ENCODE data around the gene YBEY. TPM values are rescaled to one million over a fixed set of nuclear protein-coding genes. Genes with fewer than 3 reads are reported as not detected.
"Not testable (repeated sequence)": the region's sequence is repeated elsewhere in the genome, so short reads cannot be mapped to it uniquely, and the experiment has no call there.

Gene YBEY
- 24.8 TPM for polyA plus RNA-seq (ENCODE audit: insufficient read length)
- long read RNA-seq, donor 1, transcript YBEY-206 (5 exons, 744 nt) = major isoform, 7 of 11 reads
- long read RNA-seq, donor 1, partial matches to known transcripts = 0 of 11 reads
- long read RNA-seq, donor 1, other reads (novel, unspliced or antisense) = 0 of 11 reads
- long read RNA-seq, donor 2, transcript YBEY-206 (5 exons, 744 nt) = major isoform, 8 of 10 reads
- long read RNA-seq, donor 2, partial matches to known transcripts = 0 of 10 reads
- long read RNA-seq, donor 2, other reads (novel, unspliced or antisense) = 0 of 10 reads
- long read RNA-seq, donor 3, transcript YBEY-206 (5 exons, 744 nt) = major isoform, 7 of 30 reads
- long read RNA-seq, donor 3, partial matches to known transcripts = 20 of 30 reads
- long read RNA-seq, donor 3, other reads (novel, unspliced or antisense) = 0 of 30 reads
- long read RNA-seq, donor 4, partial matches to known transcripts = 0 of 4 reads
- long read RNA-seq, donor 4, other reads (novel, unspliced or antisense) = 0 of 4 reads
- long read RNA-seq, donor 5, transcript YBEY-206 (5 exons, 744 nt) = major isoform, 24 of 81 reads
- long read RNA-seq, donor 5, partial matches to known transcripts = 45 of 81 reads
- long read RNA-seq, donor 5, other reads (novel, unspliced or antisense) = 5 of 81 reads
- long read RNA-seq, donor 6, partial matches to known transcripts = 6 of 12 reads
- long read RNA-seq, donor 6, other reads (novel, unspliced or antisense) = 0 of 12 reads
- long read RNA-seq, donor 7, transcript YBEY-206 (5 exons, 744 nt) = major isoform, 8 of 39 reads
- long read RNA-seq, donor 7, transcript YBEY-201 (5 exons, 1,019 nt) = minor isoform, 5 of 39 reads
- long read RNA-seq, donor 7, partial matches to known transcripts = 16 of 39 reads
- long read RNA-seq, donor 7, other reads (novel, unspliced or antisense) = 7 of 39 reads
- long read RNA-seq, donor 8, partial matches to known transcripts = 0 of 6 reads
- long read RNA-seq, donor 8, other reads (novel, unspliced or antisense) = 0 of 6 reads

- peak; percentile 89 for DNase-seq
These were observed at the start of gene YBEY for GRCh38 chr21:46285761-46286647. TSS of gene YBEY (plus strand) at chr21:46286342. CDS start at chr21:46286914, 572 bp downstream.

DNA sequence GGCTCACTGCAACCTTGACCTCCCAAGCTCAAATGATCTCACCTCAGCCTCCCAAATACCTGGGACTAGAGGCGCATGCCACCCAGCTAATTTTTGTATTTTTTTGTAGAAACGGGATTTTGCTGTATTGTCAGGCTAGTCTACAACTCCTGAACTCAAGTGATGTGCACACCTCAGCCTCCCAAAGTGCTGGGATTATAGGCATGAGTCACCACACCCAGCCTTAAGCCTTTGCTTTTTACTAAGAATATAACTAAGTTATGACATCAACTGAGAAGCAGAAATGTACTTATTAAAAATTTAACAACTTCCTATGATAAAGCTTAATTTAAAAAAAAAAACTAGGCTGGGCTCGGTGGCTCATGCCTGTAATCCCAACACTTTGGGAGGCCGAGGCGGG lies 48.7 kb upstream of the YBEY start:
- no peak for DNase-seq

DNA sequence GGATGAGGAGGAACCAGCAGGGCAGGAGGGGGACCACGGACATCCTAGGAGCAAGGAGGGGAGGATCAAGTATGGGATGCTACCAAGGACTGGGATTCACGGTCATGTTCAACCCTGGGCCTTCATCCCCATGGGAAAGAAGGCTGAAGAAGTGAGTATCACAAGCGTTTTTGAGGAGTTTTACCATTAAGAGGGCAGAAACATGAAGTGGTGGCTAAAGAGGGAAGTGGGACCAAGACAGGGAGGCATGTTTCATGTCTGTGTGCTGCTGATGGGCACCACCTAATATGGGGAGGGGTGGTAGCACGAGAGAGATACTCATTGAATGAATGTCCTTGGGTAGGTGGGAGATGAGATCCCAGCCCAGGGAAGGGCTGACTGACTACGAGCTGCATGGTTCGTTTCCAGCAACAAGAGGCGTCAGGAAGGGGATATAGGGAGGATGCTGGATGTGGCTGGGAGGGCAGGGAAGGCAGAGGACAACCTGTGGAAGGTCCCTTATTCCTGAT lies 46.3 kb upstream of the YBEY start:
- no peak for DNase-seq

- not testable (repeated sequence) for DNase-seq
These were observed 44.6 kb upstream of the YBEY start for GRCh38 chr21:46241577-46241976.

- DNase-seq = no peak
These were observed 42.8 kb upstream of the YBEY start for GRCh38 chr21:46243325-46243724.

GRCh38 chr21:46243960-46244361 lies 42.2 kb upstream of the YBEY start:
- DNase-seq = no peak

- DNase-seq = no peak
These were observed 41.5 kb upstream of the YBEY start for GRCh38 chr21:46244602-46245001.

DNA sequence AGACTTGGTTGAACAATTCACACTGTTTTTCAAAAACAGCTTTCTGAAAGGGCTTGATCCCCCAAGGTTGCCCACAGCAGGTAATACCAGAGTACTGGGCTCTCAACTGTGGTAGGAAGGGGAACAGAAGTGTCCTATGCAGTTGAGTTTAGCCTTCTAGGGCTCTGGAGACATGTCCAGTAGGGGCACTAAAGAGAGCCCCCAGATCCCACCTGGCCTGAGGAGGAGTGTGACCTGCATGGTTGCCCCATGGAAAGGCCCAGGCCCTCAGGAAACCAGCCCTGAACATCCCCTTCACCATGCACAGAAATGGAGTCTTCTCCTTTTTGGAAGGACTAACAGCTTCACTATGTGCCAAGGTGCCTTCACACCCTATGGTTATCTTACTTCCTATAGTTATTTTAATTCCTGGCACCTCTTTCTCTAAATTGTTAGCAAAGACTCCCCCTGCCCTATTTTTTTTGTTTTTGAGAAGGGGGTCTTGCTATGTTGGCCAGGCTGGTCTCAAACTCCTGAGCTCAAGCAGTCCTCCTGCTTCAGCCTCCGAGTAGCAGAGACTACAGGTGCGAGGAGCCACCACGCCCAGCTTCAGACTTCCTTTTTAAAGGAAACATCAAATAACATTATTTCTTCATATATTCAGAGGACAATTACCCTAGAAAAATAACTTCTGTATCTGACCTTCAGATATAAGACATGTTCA lies 40.8 kb upstream of the YBEY start:
- DNase-seq = no peak

GRCh38 chr21:46246345-46246744 lies 39.8 kb upstream of the YBEY start:
- no peak for DNase-seq

- DNase-seq = no peak
These were observed 38.3 kb upstream of the YBEY start for GRCh38 chr21:46247699-46248421.

DNA sequence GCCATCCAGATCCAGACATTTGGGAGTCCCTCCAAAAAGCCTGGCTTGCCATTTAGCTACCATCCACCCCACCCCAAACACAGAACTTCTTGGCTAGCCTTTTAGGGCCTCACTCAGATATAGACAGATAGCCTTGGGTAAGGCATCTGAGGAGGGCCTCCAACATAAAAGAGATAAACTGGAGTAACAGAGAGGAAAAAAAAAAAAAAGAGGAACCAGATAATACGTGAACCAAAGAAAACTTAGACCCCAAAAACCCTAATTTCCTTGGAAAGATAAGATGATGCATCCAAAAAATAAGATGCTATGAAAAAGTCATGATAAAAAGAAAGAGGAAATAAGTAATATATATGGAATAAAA lies 37.7 kb upstream of the YBEY start:
- DNase-seq = no peak

- DNase-seq = no peak
These were observed 37.3 kb upstream of the YBEY start for GRCh38 chr21:46248827-46249226.

DNA sequence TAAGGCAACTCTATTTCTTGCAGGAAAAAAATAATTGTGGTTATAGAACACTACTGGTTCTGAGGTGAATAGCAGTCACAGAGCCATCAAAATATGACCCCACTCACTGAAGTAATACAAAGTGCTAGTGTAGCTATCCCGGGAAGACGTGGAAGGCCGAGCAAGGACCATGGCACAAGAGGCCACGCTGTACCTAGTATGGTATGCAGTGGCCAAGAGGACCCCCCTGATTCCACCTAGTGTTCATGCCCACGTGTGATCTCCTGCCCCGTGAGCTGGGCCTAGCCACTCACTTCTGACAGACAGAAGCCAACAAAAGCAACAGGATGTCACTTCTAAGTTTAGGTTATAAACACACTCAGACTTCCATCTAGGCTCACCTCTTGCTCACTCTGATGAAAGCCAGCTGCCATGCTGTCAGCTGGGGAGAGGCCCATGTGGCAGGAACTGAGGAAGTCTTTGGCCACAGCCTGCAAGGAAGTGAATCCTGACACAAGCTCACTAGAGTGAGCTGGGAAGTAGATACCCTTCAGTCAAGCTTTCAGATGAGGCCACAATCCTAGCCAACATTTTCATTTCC lies 35.9 kb upstream of the YBEY start:
- no peak for DNase-seq

DNA sequence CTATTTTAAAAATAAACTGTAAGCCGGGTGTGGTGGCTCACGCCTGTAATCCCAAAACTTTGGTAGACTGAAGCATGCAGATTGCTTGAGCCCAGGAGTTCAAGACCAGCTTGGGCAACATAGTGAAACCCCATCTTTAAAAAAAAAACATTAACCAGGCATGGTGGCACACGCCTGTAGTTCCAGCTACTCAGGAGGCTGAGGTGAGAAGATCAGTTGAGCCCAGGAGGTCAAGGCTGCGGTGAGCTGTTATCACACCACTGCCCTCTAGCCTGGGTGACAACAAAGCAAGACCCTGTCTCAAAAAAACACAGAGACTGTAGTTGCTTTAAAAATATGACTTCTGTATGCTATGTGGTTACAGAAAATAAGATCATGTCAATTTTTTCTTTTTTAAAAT lies 33.3 kb upstream of the YBEY start:
- no peak for DNase-seq

- no peak for DNase-seq
These were observed 32.5 kb upstream of the YBEY start for GRCh38 chr21:46253610-46254124.

- DNase-seq = no peak
These were observed 31.8 kb upstream of the YBEY start for GRCh38 chr21:46254208-46254975.

DNA sequence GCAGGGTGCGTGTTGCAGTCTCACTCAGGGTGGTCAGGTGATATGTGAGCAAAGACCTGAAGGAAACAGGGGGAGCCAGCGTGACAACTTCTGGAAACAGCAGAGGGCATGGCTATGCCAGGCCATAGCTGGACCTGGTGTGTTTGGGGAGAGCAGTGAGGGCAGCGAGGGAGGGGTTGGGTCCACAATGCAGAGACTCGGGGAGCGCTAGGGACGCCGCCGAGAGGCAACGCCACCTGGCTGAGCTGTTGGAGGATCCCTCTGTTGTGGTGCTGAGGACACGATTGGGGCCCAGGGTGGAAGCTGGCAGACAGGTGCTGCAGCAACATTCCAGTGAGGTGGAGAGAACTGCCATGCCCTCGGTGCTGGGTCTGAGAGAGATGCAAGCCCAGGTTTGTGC lies 31.0 kb upstream of the YBEY start:
- no peak for DNase-seq

DNA sequence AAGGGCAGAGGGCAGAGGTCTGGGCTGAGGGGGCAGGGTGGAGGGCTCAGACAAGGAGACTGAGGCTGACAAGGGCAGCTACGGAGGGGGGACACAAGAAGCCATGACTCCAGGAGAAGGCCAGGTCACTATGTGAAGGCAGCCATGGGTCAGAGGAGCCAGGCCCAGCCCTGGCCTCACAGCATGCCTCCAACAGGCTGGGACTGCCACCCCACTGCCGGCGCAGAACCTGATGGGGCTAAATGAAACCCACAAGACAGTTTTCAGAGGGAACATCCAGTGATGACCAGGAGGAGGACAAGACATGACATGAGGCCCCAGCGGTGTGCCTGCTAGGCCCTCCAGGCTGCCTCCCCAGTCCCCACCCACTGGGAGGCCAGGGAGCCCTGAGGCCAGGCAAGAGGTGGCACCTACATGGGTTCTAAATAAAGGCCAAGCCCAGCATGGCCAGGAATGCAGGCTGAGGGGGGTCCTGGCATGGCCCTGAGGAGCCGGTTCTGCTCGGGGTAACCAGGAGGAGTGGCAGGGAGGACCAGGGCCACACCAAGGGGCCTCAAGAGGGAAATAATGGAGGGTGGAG lies 30.3 kb upstream of the YBEY start:
- DNase-seq = no peak
